HG03575 (cell line): Measurements from ENCODE around the gene TNFRSF18.
"Not testable (repeated sequence)": the region's sequence is repeated elsewhere in the genome, so short reads cannot be mapped to it uniquely, and the experiment has no call there.

ENCODE experiments used
- ATAC-seq: cut with Tn5 transposase; IDR thresholded peaks from one replicate; pipeline ENCODE4 v1.9.1; 2021; ENCODE audit not compliant: unreplicated experiment, insufficient number of reproducible peaks, low FRiP score; ENCODE audit errors: extremely low read depth

The TNFRSF18 gene

DNA sequence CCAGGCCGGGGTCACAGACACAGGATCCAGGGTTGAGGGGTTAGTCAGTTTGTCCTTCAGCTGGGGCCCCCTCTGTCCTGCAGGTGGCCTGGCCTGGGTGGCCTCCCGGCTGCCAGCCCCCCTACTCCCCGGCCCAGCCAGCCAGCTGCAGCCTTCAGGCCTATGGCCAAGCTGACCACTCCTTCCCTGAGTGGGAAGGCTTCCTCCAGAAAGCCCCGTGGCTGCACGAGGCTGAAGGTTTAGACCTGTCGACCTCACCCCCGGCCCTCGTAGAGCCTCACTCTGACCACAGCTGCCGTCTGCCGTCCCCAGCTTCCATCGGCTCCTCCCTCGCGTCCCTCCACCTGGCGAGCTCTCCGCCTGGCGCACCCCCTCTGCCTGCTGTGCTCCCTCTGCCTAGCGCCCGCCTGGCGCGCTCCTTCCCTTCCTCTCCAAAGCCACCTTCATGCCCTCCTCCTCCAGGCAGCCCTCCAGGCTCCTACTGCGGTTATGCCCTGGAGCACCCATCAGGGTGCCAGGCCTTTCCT is 23.1 kb downstream of the TNFRSF18 start:
- ATAC-seq, result no peak

DNA sequence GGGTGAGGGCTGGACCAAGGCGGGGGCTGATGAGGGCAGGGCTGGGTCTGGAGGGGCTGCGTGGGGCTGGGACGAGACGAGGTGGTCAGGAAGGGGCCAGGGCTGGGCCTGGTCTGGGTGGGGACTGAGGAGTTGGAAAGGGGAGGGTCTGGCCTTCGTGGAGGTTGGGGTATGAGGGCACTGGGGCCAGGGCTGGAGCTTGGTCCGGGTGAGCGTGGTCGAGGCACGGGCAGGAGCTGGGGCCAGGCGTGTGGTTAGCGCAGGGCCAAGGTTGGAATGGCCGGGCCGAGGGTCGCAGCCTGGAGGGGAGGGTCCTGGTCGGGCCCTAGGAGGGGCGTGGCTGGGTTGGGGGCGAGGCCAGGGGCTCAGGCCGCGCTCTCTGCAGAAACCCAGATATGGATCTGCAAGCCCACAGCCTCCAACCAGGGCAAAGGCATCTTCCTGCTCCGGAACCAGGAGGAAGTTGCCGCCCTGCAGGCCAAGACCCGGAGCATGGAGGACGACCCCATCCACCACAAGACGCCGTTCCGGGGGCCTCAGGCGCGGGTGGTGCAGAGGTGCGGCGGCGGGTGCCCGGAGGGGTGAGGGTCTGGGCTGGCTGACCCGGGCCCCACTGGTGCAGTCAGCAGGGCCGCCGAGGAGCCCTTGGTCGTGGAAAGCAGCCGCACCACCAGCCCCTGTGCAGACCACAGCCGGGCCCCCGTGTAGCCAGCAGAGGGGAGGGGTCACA is 23.7 kb downstream of the TNFRSF18 start:
- no peak for ATAC-seq

DNA sequence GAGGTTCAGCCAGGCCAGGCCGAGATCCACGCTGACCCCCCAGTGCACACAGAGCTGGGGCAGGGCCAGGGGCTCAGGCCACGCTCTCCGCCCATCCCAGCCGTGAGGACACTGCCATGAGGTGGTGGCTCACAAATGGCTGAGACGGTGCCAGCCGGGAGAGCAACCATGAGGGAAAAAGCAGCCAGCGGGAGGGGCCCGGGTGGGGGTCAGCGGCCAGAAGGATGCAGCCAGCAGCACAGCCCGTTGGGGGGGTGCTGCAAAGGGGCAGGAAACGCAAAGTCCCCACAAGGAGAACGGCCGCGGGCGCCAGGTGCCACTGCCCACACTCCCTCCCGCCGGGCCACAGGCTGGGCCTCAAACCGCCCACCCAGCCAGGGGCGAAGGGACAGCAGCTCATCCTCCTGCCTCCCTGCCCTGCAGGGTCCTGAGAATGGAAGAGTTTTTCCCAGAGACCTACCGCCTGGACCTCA is 24.4 kb downstream of the TNFRSF18 start:
- ATAC-seq, result no peak

DNA sequence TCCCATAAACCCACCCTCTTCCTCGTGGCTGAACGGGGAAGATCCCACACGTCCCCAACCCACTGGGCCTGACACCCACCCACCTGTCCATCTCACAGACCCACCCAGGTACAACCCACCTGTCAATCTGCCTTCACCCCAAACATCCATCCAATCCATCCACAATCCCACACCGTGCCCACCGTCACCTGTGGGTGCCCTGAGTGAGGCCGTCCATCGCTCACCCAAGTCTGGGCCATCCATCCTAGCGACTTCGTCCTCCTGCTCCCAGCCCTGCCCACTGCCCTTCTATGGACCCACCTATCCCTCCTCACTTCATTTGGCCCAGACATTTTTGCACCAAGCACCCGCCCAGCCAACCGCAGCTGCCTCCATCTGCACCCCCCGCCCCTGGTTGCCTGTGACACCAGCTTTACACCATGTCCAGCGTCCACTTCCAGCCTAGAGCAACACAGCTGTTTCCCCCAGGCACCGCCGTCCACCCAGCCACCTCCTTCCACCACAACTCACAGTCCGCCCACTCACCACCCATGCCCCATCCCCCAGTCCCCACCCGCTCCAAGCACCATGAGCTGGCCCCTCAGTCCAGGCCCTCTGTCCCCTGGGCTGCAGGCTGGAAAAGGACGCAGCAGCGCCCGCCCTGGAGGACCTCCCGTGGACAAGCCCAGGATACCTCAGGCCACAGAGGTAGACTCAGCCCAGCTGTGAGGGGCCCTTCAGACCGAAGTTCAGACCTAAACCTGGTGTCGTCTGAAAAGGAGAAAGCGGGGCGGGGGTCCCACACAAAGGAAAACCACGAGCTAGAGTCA is 25.1 kb downstream of the TNFRSF18 start:
- ATAC-seq, result no peak

DNA sequence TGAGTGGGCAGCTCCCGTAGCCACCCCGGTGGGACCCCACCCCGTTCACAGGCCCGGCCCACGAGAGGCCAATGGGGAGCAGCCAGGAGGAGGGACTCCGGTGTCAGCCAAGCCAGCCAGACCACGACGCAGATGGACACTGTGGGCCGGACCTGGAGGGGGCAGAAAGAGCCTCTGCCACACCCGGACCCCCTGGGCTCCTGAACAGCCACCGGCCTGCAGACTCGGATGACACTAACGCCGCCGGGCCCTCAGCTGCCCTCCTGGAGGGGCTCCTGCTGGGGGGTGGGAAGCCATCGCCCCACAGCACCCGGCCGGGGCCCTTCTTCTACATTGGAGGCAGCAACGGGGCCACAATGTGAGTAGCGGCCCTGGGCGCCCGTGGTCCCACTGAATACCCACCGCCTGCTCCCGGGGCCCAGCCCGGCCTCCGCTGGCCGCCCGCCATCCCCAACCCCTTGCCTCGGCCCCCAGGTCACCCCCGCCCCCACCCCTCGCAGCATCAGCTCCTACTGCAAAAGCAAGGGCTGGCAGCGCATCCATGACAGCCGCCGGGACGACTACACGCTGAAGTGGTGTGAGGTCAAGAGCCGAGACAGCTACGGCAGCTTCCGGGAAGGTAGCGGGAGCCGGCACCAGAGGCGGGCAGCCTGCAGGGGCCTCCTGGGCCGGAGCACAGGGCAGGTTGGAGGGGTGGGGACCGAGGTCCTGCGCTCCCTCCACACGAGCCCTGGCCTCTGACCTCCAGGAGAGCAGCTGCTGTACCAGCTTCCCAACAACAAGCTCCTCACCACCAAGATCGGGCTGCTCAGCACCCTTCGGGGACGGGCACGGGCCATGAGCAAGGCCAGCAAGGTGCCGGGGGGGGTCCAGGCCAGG is 26.2 kb downstream of the TNFRSF18 start:
- no peak for ATAC-seq

DNA sequence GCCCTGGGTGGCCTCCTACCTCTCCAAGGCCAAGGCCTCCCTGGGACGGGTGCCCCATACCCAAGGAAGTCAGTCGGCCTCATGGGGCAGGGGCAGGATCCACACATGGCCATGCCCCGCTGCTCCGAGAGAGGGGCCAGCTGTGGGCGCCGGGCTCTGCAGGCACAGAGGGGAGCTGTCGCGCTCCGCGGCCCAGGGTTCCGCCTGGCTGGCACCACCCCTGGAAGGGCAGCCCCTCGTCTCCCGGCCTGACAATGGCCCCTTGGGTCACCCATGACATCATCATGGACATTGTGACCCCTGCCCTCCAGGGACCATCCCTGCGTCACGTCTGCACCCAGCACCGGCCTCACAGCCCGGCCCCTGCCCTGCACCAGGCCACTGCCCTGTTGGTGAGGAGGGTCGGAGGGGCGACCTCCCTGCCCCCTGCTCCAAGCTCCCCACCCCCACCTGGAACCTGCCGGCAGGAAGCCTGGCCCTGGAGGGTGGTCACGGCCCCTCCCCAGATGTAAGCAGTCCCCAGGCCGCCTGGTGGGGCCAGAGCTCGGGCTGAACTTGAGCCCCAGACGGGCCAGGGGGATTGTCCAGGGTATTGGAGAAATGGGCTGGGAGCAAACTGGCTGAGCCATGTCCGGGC is 26.9 kb downstream of the TNFRSF18 start:
- no peak for ATAC-seq

DNA sequence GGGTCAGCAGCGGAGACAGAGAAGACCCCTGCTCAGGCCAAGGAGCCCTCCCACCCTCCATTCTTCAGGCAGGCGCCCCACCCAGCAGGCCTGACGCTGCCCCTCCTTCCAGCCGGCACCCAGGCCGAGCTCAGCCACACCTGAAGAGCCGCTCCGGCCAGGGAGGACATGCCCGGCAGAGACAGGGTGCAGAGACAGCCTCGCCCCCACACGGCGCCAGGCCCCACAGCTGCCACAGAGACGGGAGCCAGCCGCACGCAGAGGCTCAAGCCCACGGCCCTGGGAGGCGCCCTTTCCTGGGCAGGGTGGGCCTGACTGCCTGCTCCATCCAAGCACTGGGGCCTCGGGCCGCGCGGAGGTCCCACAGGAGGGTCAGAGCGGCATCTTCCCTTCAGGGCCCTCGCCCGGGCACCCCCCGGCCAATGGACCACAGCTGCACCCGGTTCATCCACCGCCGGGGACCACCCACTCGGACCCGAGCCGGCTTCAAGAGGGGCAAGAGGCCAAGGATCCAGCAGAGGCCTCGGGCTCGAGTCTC is 27.5 kb downstream of the TNFRSF18 start:
- no peak for ATAC-seq

DNA sequence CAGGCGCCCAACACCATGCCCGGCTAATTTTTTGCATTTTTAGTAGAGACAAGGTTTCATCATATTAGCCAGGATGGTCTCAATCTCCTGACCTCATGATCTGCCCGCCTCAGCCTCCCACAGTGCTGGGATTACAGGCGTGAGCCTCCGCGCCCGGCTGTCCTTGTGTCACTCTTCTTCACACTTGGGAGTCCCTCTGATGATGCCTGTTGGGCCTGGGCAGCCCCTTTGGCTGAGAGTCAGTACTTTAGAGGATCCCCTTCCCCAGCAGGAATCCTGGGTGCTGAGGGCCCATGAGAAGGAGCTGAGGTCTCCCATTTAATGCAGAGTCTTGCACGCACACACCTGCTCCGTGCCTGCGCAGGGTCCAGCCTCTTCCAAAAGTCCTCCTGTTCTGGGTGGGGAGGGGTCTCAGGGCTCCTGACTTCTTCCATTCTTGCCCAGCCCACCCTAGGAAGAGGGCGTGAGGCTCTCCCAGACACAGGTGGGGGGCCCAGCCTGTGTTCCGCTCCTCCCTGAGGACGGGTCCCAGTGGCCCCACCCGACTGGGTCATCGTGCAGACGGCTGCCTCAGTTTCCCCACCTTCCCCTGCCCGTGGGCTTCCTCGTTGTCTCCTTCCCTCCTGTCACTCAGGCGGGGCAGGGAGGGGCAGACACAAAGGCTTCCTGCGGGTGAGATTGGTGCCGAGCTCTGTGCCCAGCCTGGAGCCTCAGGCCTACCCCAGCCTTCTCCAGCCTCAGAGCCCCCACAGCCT is 28.8 kb downstream of the TNFRSF18 start:
- ATAC-seq, result no peak

DNA sequence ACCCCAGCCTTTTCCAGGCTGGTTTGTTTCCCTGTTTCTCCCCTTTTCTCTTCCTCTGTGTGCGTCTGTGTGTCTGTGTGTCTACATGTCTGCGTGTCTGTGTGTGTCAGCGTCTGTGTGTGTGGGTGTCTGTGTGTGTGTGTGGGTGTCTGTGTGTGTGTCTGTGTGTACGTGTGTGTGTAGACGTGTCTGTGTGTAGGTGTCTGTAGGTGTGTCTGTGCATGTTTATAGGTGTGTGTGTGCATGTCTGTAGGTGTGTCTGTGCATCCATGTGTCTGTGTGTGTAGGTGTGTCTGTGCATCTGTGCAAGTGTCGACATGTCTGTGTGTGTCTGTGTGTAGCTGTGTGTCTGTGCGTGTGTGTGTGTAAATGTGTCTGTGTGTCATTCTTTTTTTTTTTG is 29.5 kb downstream of the TNFRSF18 start:
- no peak for ATAC-seq

DNA sequence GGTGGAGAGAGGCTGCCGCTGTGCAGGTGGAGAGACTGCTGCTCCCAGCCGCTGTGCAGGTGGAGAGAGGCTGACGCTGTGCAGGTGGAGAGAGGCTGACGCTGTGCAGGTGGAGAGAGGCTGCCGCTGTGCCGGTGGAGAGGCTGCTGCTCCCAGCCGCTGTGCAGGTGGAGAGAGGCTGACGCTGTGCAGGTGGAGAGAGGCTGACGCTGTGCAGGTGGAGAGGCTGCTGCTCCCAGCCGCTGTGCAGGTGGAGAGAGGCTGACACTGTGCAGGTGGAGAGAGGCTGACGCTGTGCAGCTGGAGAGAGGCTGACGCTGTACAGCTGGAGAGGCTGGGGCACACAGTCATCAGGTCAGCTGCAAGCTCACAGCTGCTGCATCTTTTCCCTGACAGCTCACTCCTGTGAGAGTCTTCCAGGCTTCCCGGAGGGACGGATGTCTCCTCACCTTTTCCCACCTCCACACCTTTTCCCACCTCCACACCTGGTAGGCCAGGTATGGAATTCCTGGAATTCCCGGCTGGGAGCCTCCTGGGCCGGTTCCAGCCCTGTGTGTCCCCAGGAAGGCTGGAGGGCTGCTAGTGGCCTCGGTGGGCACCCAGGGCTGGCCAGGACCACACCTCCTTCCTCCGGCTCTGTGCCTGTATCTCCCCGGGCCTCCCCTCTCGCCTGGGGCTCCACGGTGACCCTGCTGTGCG is 30.2 kb downstream of the TNFRSF18 start:
- ATAC-seq, result not testable (repeated sequence)

DNA sequence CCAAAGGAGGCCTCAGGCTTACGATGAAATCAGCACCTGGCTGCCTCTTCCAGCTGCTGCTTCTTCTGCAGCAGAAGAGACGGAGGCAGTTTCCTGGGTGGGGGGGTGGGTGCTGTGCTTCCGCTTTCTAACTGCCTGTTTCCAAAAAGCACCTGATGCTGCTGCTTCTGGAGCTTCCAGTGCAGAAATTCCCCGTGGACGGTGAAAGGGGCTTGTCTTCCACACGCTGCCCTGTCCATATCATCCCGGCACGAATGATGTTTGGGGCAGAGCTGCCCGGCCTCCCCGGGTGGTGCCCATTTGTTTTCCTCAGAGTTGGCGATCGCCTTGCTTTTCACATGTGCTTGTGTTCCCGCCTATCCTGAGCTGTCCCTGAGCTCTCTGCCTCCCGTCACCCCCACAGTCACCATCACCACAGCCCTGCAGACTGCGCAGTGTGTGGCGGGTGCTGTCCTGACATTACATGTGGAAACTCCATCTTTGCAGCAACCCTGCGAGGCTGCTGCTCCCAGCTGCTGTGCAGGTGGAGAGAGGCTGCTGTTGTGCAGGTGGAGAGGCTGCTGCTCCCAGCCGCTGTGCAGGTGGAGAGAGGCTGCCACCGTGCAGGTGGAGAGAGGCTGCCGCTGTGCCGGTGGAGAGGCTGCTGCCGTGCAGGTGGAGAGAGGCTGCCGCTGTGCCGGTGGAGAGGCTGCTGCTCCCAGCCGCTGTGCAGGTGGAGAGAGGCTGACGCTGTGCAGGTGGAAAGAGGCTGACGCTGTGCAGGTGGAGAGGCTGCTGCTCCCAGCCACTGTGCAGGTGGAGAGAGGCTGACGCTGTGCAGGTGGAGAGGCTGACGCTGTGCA is 30.9 kb downstream of the TNFRSF18 start:
- no peak for ATAC-seq

DNA sequence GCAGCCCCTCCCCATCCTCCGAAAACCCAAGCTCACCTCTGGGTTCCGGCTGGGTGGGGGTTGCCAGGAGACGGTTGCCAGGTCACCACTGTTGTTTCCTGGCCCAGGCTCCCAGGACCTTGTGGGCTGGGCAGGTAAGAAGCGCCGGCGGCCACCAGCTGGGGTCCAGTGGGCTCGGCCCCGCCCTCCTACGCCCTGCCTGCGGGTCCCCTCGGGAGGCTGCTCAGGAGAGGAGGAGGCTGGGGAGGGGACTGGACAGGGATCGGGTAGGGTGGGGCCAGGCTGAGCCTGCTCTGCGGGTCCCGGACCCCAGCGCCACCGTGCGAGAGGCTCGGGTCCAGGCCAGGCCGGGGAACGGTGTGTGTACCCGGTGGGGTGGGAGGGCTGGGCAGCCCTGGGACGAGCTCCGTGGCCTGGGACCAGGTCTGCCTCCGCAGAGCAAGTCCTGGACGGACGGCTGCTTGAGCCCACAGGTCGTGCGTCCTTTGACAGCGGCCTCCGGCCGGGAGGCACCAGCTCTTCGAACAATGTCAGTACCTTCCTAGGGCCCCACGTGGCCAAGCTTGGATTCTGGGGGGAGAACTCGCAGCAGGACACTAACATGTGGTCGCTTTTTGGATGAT is 32.5 kb downstream of the TNFRSF18 start, which contains the start of gene TTLL10:
Gene TTLL10, plus strand, starts transcription at position 88 of the 623 bp plus-strand sequence. CDS start 5,336 bp downstream, outside the sequence.
- ATAC-seq, result no peak

DNA sequence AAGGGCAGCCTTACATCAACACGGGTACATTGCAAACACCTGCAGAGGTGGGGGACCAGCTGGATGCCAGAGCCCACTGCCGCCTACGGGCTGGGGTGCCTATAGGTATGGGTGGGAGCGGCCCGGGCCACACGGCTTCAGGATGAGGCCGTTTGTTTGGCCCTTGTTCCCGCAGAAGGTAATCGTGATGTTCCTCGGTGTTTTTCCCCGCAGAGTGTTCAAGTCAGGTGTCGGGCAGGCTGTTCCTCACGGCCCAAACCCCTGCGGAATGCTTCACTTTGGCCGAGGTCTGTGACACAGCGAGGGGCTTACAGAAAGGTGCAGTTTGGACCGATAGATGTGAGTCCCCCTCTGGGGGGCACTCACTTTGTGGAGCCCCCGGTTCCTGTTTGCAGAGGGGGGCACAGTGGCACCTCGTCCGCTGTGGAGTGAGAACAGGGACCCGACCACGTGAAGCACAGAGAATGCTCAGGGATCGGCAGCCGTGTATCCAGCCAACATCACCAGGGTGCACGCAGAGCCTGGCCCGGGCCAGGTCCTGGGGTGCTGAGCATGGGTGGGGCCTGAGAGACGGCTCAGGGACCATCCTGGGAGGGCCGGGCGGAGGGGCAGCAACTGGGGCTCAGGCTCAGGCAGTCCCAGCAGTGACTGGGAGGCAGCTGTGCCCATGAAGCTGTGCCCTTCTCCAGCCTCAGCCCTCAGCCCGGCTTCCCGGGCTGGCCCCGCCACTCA is 33.2 kb downstream of the TNFRSF18 start:
- no peak for ATAC-seq

DNA sequence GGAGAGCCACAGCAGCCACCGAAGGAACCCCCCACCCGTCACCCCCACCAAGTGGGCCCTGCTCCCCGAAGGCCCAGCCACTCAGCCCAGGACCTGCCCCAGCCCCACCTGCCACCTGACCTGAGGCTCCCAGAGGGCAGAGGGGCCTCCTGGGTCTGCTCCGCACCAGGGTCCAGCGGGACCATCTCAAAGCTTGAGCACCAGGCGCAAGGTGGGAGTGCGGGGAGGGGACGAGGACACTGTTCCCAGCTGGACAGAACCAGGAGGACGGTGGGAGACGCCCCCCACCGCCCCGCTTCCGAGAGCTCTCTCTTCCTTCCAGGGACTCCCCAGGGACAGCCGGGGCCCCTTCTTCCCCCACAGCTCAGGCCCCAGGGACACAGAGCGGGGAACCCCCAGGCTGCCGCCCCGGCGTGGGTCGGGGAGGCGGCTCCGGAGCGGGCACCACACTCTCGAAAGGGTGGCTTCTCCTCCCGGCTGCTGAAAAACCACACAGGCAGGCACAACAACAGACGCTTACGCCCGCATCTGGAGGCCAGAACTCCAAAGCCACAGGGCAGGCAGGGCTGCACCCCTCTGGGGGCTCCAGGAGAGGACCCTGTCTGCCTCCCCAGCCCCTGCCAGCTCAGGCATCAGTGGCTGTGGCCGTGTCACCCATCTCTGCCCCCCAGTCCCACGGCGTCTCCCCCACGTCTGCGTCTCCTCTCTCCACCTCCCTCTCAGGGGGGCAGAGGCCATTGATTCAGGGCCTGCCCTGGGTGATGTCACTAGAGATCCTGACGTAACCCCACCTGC is 34.6 kb downstream of the TNFRSF18 start:
- ATAC-seq, result no peak

DNA sequence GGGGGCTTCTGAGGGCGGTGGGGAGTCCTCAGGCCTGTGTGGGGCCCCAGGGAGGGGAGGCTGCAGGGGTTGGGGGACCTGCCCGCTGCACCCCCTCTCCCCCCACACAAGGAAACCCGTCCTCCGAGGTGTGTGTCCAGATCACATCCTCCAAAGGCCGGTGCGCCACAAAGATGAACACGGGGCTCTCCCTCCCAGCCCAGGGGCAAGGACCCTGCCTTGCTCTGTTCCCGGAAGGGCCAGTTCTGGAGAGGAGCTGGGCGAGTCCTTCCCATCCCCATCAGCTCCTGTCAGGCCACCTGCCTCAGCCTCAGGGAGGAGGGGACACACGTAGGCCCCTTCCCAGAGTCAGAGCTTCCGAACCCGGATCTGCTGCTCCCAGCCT is 35.2 kb downstream of the TNFRSF18 start:
- no peak for ATAC-seq
